ENCODE measurements around the gene RIMKLB.

RIMKLB gene

DNA sequence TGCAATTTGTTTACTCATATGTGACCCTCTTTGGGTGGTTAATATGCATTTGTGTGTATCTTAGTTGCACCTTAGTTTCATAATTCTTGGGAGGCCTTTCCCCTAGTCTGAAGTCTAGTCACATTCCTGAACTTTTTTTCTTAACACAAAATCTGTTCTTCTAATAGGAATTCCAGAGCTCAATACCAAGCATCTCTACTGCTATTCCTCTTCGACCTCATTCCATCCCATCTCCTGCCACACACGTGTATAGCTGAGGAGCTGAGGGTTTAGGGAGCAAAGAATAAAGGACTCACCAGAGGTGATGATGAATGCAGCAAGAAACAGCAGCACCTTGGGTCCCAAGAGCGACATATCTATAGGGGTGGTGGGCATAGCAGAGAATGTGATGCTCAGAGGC lies 36.0 kb upstream of the RIMKLB start:
- no peak for TF ChIP-seq CTCF (IDR thresholded peaks at IDR 0.05; ENCODE audit: low read depth, low read length)
- Histone ChIP-seq H3K4me3 (ENCODE audit: low read depth, low read length) (no peak overlapping the region), H3K9me3 (no peaks in the 10 kb centered on the region), H3K4me1 (no peaks in the 10 kb centered on the region), H3K27me3 (no peaks in the 10 kb centered on the region; the same call in 1 of the 2 replicates), H3K36me3 (no peaks in the 10 kb centered on the region)
- DNase-seq: no peak

- TF ChIP-seq CTCF (IDR thresholded peaks at IDR 0.05; ENCODE audit: low read depth, low read length): no peak
- Histone ChIP-seq H3K9me3 (no peaks in the 10 kb centered on the region), H3K4me3 (ENCODE audit: low read depth, low read length) (no peak within 1 kb of the TSS), H3K4me1 (no peaks in the 10 kb centered on the region), H3K27me3 (no peaks in the 10 kb centered on the region; the same call in 1 of the 2 replicates), H3K36me3 (no peaks in the 10 kb centered on the region)
- no peak for DNase-seq
Observed at GRCh38 chr12:8662593-8662992, 35.2 kb upstream of the RIMKLB start, which contains the start of gene MFAP5. Gene MFAP5, minus strand, starts transcription at chr12:8662826. Its CDS starts 722 bp downstream, at chr12:8662104.

DNA sequence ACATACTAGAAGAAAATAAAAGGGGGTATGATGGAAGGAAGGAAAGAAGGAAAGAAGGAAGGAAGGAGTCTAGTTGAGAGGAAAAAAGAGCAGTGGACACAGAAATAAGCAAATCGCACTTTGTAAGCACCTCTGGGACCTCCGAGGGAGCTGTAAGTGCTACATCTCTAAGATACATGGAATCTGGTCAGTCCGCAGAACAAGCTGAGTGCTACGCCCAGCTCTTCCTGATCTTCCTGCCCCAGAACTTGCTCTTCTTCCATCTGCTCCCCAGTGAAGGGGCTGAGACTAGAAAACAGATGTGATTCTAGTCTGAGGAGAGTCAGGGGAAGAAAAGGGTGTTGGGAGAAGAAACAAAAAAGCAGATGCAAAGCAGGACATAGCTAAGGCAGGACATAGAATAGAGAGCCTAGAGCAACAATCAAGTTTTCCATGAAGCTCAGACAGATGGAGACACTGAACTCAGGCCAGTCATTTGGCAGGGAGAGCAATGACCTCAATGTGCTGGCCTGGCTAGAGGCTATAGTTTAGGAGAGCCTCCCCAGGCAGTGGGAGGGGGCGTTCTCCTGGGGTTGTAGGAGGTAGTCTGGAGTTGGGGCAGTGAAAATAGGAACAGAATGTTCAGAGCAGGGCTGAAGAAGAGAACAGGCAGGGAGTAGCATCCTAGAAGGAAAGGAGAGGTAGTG lies 33.4 kb upstream of the RIMKLB start:
- no peak for TF ChIP-seq CTCF (IDR thresholded peaks at IDR 0.05; ENCODE audit: low read depth, low read length)
- Histone ChIP-seq H3K4me1 (no peaks in the 10 kb centered on the region), H3K27me3 (no peaks in the 10 kb centered on the region; the same call in 1 of the 2 replicates), H3K9me3 (no peaks in the 10 kb centered on the region), H3K4me3 (ENCODE audit: low read depth, low read length) (no peak overlapping the region), H3K36me3 (no peaks in the 10 kb centered on the region)
- DNase-seq: no peak

- Histone ChIP-seq H3K4me1 (no peaks in the 10 kb centered on the region), H3K4me3 (ENCODE audit: low read depth, low read length) (no peak overlapping the region), H3K36me3 (no peaks in the 10 kb centered on the region), H3K9me3 (no peaks in the 10 kb centered on the region), H3K27me3 (no peaks in the 10 kb centered on the region; the same call in 1 of the 2 replicates)
- DNase-seq: no peak
- TF ChIP-seq CTCF (IDR thresholded peaks at IDR 0.05; ENCODE audit: low read depth, low read length): no peak
Observed at GRCh38 chr12:8665759-8666158, 32.0 kb upstream of the RIMKLB start.

DNA sequence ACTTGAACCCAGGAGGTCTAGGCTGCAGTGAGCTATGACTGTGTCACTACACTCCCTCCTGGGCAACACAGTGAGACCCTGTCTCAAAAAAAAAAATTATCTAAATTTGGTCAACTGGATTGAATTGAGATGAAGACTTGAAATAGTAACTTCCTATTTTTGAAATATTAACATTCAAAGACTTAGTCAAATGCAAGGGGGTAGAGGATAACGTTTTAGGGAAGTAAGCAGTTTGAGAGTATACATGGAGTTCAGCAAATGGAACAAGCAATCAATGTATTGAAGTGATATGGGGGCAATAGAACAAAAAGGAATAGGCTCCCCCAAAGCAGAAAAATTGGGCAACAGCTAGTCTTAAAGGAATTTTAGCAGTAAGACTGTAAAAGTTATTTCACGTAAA lies 30.5 kb upstream of the RIMKLB start:
- no peaks in the 10 kb centered on the region for H3K4me1 ChIP-seq
- DNase-seq: no peak

More for the DNA sequence above, 30.5 kb upstream of the RIMKLB start:
- no peak for TF ChIP-seq CTCF (IDR thresholded peaks at IDR 0.05; ENCODE audit: low read depth, low read length)
- Histone ChIP-seq H3K4me3 (ENCODE audit: low read depth, low read length) (no peak overlapping the region), H3K36me3 (no peaks in the 10 kb centered on the region), H3K9me3 (no peaks in the 10 kb centered on the region), H3K27me3 (no peaks in the 10 kb centered on the region; the same call in 1 of the 2 replicates)
